Chondrocyte (in vitro differentiated cells): ENCODE data around the gene IGSF10. TPM values are rescaled to one million over a fixed set of nuclear protein-coding genes. Genes with fewer than 3 reads are reported as not detected.
"Not testable (repeated sequence)": the region's sequence is repeated elsewhere in the genome, so short reads cannot be mapped to it uniquely, and the experiment has no call there.

ENCODE experiments used
- DNase-seq: peaks from one replicate; pipeline ENCODE4 v3.0.0; 2021; ENCODE audit warnings: mixed read lengths, low spot score
- H3K27ac Mint-ChIP-seq: one replicate; pipeline ENCODE4 v1.8.0; 2021; ENCODE audit warnings: mild to moderate bottlenecking, moderate library complexity, mixed read lengths; ENCODE audit not compliant: unreplicated experiment
- H3K27me3 Mint-ChIP-seq: 2 replicates; pipeline ENCODE4 v1.8.0; 2021; ENCODE audit warnings: low read depth, mixed read lengths
- H3K36me3 Mint-ChIP-seq: 2 replicates; pipeline ENCODE4 v1.8.0; 2021; ENCODE audit warnings: low read depth, mixed read lengths
- H3K4me1 Mint-ChIP-seq: 2 replicates; pipeline ENCODE4 v1.8.0; 2021; ENCODE audit warnings: low read depth, mild to moderate bottlenecking, mixed read lengths
- H3K4me3 Mint-ChIP-seq: one replicate; pipeline ENCODE4 v1.8.0; 2021; ENCODE audit warnings: mild to moderate bottlenecking, moderate library complexity, mixed read lengths; ENCODE audit not compliant: unreplicated experiment
- H3K9me3 Mint-ChIP-seq: 2 replicates; pipeline ENCODE4 v1.8.0; 2021; ENCODE audit warnings: low read depth, mixed read lengths
- CTCF ChIP-seq: fragments of 200-600 bp; sonication (generic); IDR thresholded peaks from 2 replicates; pipeline ENCODE4 v1.5.0; 2021; ENCODE audit warnings: antibody characterized with exemption, mild to moderate bottlenecking, moderate library complexity
- long read RNA-seq: library from polyadenylated mRNA; stranded (forward); transcript quantifications from one replicate; pipeline ENCODE4 v2.0.0, GENCODE V29; 2021
- total RNA-seq: library from RNA; stranded (reverse); gene quantifications from 3 replicates; pipeline ENCODE4 v1.2.1, GENCODE V29; 2021

Gene IGSF10
- total RNA-seq: 0.10 to 0.39 TPM (median 0.10 TPM) in 3 replicates
- long read RNA-seq, partial matches to known transcripts: 0 of 1 reads
- long read RNA-seq, other reads (novel, unspliced or antisense): 1 of 1 reads

- DNase-seq: no peak
- Mint-ChIP-seq H3K4me1 (peaks cover 9% of the 10 kb centered on the region), H3K4me3 (peak within 1 kb of the TSS; percentile 59), H3K27me3 (peaks cover 32% of the 10 kb centered on the region), H3K9me3 (no peaks in the 10 kb centered on the region), H3K27ac (no peak within 1 kb of the TSS), H3K36me3 (no peaks in the 10 kb centered on the region)
- TF ChIP-seq CTCF: no peak
These were observed at the start of gene IGSF10 for GRCh38 chr3:151460774-151461450. Gene IGSF10 (minus strand): TSS chr3:151461061. CDS start chr3:151458709, 2,352 bp downstream.

- peaks cover 17% of the 10 kb centered on the region for H3K9me3 Mint-ChIP-seq
- H3K4me3 Mint-ChIP-seq: not testable (repeated sequence)
These were observed 48.7 kb upstream of the IGSF10 start for GRCh38 chr3:151509468-151510135.

GRCh38 chr3:151504606-151505005, 43.7 kb upstream of the IGSF10 start:
- peaks cover 4% of the 10 kb centered on the region for H3K4me1 Mint-ChIP-seq
- H3K4me3 Mint-ChIP-seq: no peak overlapping the region
- peaks cover 2% of the 10 kb centered on the region for H3K9me3 Mint-ChIP-seq
- H3K27me3 Mint-ChIP-seq: no peaks in the 10 kb centered on the region
- H3K27ac Mint-ChIP-seq: no peak overlapping the region
- TF ChIP-seq CTCF: no peak
- no peak for DNase-seq
- H3K36me3 Mint-ChIP-seq: no peaks in the 10 kb centered on the region

More at GRCh38 chr3:151509468-151510135, 48.7 kb upstream of the IGSF10 start:
- peak; percentile 42 for DNase-seq
- H3K27ac Mint-ChIP-seq, H3K27me3 Mint-ChIP-seq, H3K4me1 Mint-ChIP-seq, H3K36me3 Mint-ChIP-seq: not testable (repeated sequence)

GRCh38 chr3:151503074-151503473, 42.2 kb upstream of the IGSF10 start:
- Mint-ChIP-seq H3K36me3 (no peaks in the 10 kb centered on the region), H3K4me3 (no peak overlapping the region), H3K27me3 (no peaks in the 10 kb centered on the region), H3K9me3 (no peaks in the 10 kb centered on the region), H3K27ac (no peak overlapping the region), H3K4me1 (peaks cover 4% of the 10 kb centered on the region)
- no peak for TF ChIP-seq CTCF
- no peak for DNase-seq

GRCh38 chr3:151501923-151502632, 41.2 kb upstream of the IGSF10 start:
- no peaks in the 10 kb centered on the region for H3K36me3 Mint-ChIP-seq
- DNase-seq: no peak
- H3K4me1 Mint-ChIP-seq: peaks cover 4% of the 10 kb centered on the region
- H3K27me3 Mint-ChIP-seq: no peaks in the 10 kb centered on the region
- H3K9me3 Mint-ChIP-seq: no peaks in the 10 kb centered on the region
- TF ChIP-seq CTCF: no peak
- no peak overlapping the region for H3K4me3 Mint-ChIP-seq
- no peak overlapping the region for H3K27ac Mint-ChIP-seq
